ENCODE data around the gene KPNA6. TPM values are rescaled to one million over a fixed set of nuclear protein-coding genes. Genes with fewer than 3 reads are reported as not detected.
A peak's percentile ranks its signal among the peaks of the same experiment; 100 is the strongest.

The KPNA6 gene
- total and polyA plus RNA-seq, 2 of the 13 experiments (the other 11 are each of a cell fraction or from before 2014, with no cell fraction given): 22.0 to 47.5 TPM

DNA sequence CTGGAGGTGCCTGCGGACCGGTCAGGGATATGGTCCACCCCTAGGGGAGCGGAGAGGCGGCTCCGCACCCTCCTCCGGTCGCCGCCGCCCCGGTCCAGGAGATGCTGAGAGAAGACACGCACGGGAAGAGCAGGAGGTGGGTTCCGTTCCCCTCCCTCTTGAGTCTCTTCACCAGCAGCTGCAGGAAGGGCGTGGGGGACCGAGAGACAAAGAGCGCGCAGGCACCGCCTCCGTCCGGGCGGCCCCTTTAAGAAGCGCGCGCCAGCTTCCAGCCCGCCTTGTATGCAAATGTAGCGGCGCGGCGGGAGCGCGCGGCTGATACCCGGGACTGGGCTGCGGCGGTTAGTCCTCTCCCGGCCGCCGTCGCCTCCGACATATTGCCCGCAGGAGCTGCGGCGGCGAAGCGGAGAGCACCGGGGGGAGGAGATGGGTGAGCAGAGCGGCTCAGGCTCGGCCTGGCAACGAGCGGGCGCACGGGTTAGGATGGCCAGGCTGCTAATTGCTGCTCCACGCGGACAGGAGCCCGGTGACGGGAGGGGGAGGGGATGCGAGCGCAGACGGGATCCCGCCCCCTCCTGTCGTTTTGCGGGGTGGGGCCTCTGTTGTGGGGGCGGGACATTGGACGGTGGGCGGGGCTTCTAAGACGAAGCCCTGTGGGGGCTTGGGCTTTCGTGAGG is 35.1 kb upstream of the KPNA6 start, which contains the start of gene TMEM39B (continued):
- no peak for TF ChIP-seq SCMH1 (CRISPR knock-in tag; IDR thresholded peaks at IDR 0.05; ENCODE audit: borderline replicate concordance)
- no peak for TF ChIP-seq ELF4 (CRISPR knock-in tag; IDR thresholded peaks at IDR 0.05; ENCODE audit: borderline replicate concordance)
- TF ChIP-seq SPEN (CRISPR knock-in tag; IDR thresholded peaks at IDR 0.05; ENCODE audit: low read depth): peak; percentile 71; the same call in 1 of the 2 replicates
- no peak for TF ChIP-seq HNRNPUL1 (IDR thresholded peaks at IDR 0.05; ENCODE audit: low read depth, low read length)
- TF ChIP-seq CBX2 (IDR thresholded peaks at IDR 0.05; ENCODE audit: low read depth, low read length): no peak
- TF ChIP-seq CBX2 (CRISPR knock-in tag; IDR thresholded peaks at IDR 0.05; ENCODE audit: low read depth): no peak
- TF ChIP-seq AGO2 (optimal IDR thresholded peaks at IDR 0.05; ENCODE audit: low read depth, low read length): peak; percentile 68
- no peak for TF ChIP-seq ZNF530 (CRISPR knock-in tag; IDR thresholded peaks at IDR 0.05; ENCODE audit: low read depth)
- TF ChIP-seq ZNF282 (IDR thresholded peaks at IDR 0.05; ENCODE audit: partially characterized antibody): no peak
- TF ChIP-seq KLF11 (CRISPR knock-in tag; IDR thresholded peaks at IDR 0.05): no peak
- no peak for TF ChIP-seq MIER2 (CRISPR knock-in tag; IDR thresholded peaks at IDR 0.05)
- no peak for TF ChIP-seq NPAS2 (CRISPR knock-in tag; IDR thresholded peaks at IDR 0.05; ENCODE audit: borderline replicate concordance)
- TF ChIP-seq ZNF225 (CRISPR knock-in tag; IDR thresholded peaks at IDR 0.05): no peak
- TF ChIP-seq ZNF746 (CRISPR knock-in tag; IDR thresholded peaks at IDR 0.05): no peak
- TF ChIP-seq, protein P1, sequence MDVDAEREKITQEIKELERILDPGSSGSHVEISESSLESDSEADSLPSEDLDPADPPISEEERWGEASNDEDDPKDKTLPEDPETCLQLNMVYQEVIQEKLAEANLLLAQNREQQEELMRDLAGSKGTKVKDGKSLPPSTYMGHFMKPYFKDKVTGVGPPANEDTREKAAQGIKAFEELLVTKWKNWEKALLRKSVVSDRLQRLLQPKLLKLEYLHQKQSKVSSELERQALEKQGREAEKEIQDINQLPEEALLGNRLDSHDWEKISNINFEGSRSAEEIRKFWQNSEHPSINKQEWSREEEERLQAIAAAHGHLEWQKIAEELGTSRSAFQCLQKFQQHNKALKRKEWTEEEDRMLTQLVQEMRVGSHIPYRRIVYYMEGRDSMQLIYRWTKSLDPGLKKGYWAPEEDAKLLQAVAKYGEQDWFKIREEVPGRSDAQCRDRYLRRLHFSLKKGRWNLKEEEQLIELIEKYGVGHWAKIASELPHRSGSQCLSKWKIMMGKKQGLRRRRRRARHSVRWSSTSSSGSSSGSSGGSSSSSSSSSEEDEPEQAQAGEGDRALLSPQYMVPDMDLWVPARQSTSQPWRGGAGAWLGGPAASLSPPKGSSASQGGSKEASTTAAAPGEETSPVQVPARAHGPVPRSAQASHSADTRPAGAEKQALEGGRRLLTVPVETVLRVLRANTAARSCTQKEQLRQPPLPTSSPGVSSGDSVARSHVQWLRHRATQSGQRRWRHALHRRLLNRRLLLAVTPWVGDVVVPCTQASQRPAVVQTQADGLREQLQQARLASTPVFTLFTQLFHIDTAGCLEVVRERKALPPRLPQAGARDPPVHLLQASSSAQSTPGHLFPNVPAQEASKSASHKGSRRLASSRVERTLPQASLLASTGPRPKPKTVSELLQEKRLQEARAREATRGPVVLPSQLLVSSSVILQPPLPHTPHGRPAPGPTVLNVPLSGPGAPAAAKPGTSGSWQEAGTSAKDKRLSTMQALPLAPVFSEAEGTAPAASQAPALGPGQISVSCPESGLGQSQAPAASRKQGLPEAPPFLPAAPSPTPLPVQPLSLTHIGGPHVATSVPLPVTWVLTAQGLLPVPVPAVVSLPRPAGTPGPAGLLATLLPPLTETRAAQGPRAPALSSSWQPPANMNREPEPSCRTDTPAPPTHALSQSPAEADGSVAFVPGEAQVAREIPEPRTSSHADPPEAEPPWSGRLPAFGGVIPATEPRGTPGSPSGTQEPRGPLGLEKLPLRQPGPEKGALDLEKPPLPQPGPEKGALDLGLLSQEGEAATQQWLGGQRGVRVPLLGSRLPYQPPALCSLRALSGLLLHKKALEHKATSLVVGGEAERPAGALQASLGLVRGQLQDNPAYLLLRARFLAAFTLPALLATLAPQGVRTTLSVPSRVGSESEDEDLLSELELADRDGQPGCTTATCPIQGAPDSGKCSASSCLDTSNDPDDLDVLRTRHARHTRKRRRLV (CRISPR knock-in tag; IDR thresholded peaks at IDR 0.05): peak; percentile 99
- no peak for TF ChIP-seq ZNF773 (CRISPR knock-in tag; IDR thresholded peaks at IDR 0.05; ENCODE audit: borderline replicate concordance)
- TF ChIP-seq TRAFD1 (CRISPR knock-in tag; IDR thresholded peaks at IDR 0.05; ENCODE audit: borderline replicate concordance): no peak
- TF ChIP-seq, protein P2, sequence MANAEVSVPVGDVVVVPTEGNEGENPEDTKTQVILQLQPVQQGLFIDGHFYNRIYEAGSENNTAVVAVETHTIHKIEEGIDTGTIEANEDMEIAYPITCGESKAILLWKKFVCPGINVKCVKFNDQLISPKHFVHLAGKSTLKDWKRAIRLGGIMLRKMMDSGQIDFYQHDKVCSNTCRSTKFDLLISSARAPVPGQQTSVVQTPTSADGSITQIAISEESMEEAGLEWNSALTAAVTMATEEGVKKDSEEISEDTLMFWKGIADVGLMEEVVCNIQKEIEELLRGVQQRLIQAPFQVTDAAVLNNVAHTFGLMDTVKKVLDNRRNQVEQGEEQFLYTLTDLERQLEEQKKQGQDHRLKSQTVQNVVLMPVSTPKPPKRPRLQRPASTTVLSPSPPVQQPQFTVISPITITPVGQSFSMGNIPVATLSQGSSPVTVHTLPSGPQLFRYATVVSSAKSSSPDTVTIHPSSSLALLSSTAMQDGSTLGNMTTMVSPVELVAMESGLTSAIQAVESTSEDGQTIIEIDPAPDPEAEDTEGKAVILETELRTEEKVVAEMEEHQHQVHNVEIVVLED (CRISPR knock-in tag; IDR thresholded peaks at IDR 0.05; ENCODE audit: borderline replicate concordance): peak; percentile 80
- peak; percentile 66; the same call in 1 of the 2 replicates for TF ChIP-seq ZNF501 (CRISPR knock-in tag; IDR thresholded peaks at IDR 0.05)
- TF ChIP-seq LCORL (IDR thresholded peaks at IDR 0.05): no peak
- peak; percentile 86 for TF ChIP-seq LCORL (CRISPR knock-in tag; IDR thresholded peaks at IDR 0.05)
- no peak for TF ChIP-seq SNRNP70 (IDR thresholded peaks at IDR 0.05; ENCODE audit: low read depth, low read length)
- TF ChIP-seq KLF9 (CRISPR knock-in tag; IDR thresholded peaks at IDR 0.05; ENCODE audit: low read depth): no peak; the same call in 1 of the 2 replicates
- TF ChIP-seq ZNF615 (CRISPR knock-in tag; IDR thresholded peaks at IDR 0.05; ENCODE audit: borderline replicate concordance): no peak
